BE2C (cell line): ENCODE measurements around the gene LYRM9.
"Not testable (repeated sequence)": the region's sequence is repeated elsewhere in the genome, so short reads cannot be mapped to it uniquely, and the experiment has no call there.

ENCODE experiments used
- DNase-seq: peaks from one replicate; pipeline ENCODE4 v3.0.0-alpha.2; 2020
- H3K27me3 ChIP-seq: fragments of 250-450 bp; sonication (Bioruptor Pico); 2 replicates; pipeline ENCODE4 v1.5.1; 2020; ENCODE audit warnings: mild to moderate bottlenecking
- H3K36me3 ChIP-seq: fragments of 250-450 bp; sonication (Bioruptor Pico); 2 replicates; pipeline ENCODE4 v1.5.1; 2020; ENCODE audit warnings: mild to moderate bottlenecking
- H3K4me1 ChIP-seq: fragments of 250-450 bp; sonication (Bioruptor Pico); 2 replicates; pipeline ENCODE4 v1.5.1; 2020
- H3K4me3 ChIP-seq: 2 replicates; pipeline ENCODE4 v1.5.1; 2011; ENCODE audit warnings: low read depth, low read length
- H3K9me3 ChIP-seq: fragments of 250-450 bp; sonication (Bioruptor Pico); 2 replicates; pipeline ENCODE4 v1.5.1; 2020
- TF ChIP-seq, protein P1 (sequence below): IDR thresholded peaks from 2 replicates; pipeline ENCODE4 v1.5.1; 2012; ENCODE audit warnings: mild to moderate bottlenecking, low read depth, low read length

The LYRM9 gene

DNA sequence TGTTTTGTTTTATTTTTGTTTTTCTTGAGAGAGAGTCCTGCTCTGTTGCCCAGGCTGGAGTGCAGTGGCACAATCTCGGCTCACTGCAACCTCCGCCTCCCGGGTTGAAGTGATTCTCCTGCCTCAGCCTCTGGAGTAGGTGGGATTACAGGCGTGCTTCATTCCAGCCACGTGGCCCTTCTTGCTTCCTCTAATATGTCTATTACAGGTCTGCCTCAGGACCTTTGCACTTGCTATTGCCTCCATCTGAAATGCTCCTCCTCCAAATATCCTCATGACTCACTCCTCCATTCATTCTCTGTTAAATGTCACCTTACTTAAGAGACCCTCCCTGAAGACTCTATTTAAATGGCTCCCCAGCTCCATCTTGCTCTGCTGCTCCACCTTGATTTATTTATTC is 39.0 kb downstream of the LYRM9 start:
- TF ChIP-seq, protein P1, sequence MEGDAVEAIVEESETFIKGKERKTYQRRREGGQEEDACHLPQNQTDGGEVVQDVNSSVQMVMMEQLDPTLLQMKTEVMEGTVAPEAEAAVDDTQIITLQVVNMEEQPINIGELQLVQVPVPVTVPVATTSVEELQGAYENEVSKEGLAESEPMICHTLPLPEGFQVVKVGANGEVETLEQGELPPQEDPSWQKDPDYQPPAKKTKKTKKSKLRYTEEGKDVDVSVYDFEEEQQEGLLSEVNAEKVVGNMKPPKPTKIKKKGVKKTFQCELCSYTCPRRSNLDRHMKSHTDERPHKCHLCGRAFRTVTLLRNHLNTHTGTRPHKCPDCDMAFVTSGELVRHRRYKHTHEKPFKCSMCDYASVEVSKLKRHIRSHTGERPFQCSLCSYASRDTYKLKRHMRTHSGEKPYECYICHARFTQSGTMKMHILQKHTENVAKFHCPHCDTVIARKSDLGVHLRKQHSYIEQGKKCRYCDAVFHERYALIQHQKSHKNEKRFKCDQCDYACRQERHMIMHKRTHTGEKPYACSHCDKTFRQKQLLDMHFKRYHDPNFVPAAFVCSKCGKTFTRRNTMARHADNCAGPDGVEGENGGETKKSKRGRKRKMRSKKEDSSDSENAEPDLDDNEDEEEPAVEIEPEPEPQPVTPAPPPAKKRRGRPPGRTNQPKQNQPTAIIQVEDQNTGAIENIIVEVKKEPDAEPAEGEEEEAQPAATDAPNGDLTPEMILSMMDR = no peak
- Histone ChIP-seq H3K36me3 (no peaks in the 10 kb centered on the region), H3K4me1 (no peaks in the 10 kb centered on the region), H3K4me3 (no peak overlapping the region), H3K27me3 (no peaks in the 10 kb centered on the region), H3K9me3 (no peaks in the 10 kb centered on the region)
- no peak for DNase-seq

DNA sequence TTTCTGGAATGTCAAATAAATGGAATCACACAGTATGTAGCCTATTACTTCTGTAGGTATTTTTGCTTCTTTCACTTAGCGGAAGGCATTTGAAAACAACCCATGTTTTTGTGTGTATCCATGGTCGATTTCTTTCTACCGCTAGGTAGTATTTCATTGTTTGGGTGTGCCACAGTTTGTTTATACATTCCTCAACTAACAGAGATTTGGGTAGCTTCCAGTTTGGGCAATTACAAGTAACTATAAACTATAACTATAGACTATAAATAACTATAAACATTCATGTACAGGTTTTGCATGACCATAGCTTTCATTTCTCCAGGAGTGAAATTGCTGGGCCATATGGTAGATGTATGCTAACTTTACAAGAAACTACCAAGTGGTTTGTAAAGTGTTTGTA is 40.1 kb downstream of the LYRM9 start:
- TF ChIP-seq, protein P1 = no peak
- no peaks in the 10 kb centered on the region for H3K36me3 ChIP-seq
- H3K4me1 ChIP-seq = no peaks in the 10 kb centered on the region
- no peaks in the 10 kb centered on the region for H3K27me3 ChIP-seq
- no peaks in the 10 kb centered on the region for H3K9me3 ChIP-seq
- H3K4me3 ChIP-seq = no peak overlapping the region
- no peak for DNase-seq

DNA sequence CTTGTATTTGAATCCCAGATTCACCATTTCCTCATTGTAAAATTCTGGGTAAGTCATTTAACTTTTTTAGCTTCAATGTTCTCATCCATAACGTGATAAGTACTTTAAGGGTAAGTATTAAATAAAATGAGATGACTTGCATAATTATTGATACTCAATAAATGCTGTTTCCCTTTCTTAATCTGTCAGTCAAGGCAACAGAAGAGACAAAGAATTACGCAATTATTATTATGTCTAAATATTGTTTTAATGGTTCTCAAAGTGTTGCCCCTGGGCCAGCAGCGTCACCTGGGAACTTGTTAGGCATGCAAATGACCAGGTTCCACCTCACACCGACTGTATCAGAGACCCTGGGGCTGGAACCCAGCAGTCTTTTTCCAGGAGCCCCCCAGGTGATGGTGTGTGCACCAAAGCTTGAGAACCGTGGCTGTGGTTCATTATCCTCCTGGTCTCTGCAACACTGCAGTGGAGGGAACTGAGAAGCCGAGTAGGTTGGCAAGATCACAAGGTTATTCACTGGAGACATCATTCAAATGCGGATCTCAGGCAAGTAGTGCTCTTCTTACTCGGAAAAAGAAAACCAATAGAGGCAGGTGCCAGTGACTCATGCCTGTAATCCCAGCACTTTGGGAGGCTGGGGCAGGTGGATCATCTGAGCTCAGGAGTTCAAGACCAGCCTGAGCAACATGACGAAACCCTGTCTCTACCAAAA is 43.5 kb downstream of the LYRM9 start:
- Histone ChIP-seq H3K27me3 (no peaks in the 10 kb centered on the region), H3K4me3 (no peak overlapping the region), H3K9me3 (no peaks in the 10 kb centered on the region), H3K4me1 (no peaks in the 10 kb centered on the region), H3K36me3 (no peaks in the 10 kb centered on the region)
- TF ChIP-seq, protein P1 = no peak
- no peak for DNase-seq

DNA sequence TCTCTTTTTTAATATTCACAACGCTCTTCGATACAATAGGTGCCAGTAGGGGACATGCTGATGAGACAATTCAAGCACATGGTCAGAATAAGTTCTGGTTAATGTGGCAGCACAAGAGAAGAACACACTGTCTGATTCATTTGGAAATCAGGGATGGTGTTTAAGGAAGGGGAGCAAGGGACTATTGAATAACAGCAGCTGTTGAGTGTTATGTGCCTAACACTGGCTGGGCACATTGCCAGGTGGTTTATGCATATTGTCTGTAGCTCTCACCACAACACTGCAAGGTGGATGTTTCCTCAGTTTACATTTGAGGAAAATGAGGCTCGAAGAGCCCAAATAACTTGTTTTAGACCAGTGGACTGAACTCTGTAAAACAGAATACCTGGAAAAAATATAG is 44.2 kb downstream of the LYRM9 start:
- no peaks in the 10 kb centered on the region for H3K27me3 ChIP-seq
- no peaks in the 10 kb centered on the region for H3K4me1 ChIP-seq
- H3K4me3 ChIP-seq = no peak overlapping the region
- H3K9me3 ChIP-seq = no peaks in the 10 kb centered on the region
- no peak for DNase-seq
- TF ChIP-seq, protein P1 = no peak
- no peaks in the 10 kb centered on the region for H3K36me3 ChIP-seq

- not testable (repeated sequence) for DNase-seq, H3K36me3 ChIP-seq, H3K27me3 ChIP-seq, H3K4me3 ChIP-seq, H3K4me1 ChIP-seq, H3K9me3 ChIP-seq
Observed at GRCh38 chr17:27846808-27847307, 46.3 kb downstream of the LYRM9 start.

- no peak for DNase-seq
- Histone ChIP-seq H3K27me3 (no peaks in the 10 kb centered on the region), H3K9me3 (no peaks in the 10 kb centered on the region), H3K4me1 (no peaks in the 10 kb centered on the region), H3K4me3 (no peak overlapping the region), H3K36me3 (no peaks in the 10 kb centered on the region)
- TF ChIP-seq, protein P1 = no peak
Observed at GRCh38 chr17:27846042-27846655, 47.0 kb downstream of the LYRM9 start.
